ENCODE results near the gene CISD3.
"Not testable (repeated sequence)": the region's sequence is repeated elsewhere in the genome, so short reads cannot be mapped to it uniquely, and the experiment has no call there.

CISD3 gene

DNA sequence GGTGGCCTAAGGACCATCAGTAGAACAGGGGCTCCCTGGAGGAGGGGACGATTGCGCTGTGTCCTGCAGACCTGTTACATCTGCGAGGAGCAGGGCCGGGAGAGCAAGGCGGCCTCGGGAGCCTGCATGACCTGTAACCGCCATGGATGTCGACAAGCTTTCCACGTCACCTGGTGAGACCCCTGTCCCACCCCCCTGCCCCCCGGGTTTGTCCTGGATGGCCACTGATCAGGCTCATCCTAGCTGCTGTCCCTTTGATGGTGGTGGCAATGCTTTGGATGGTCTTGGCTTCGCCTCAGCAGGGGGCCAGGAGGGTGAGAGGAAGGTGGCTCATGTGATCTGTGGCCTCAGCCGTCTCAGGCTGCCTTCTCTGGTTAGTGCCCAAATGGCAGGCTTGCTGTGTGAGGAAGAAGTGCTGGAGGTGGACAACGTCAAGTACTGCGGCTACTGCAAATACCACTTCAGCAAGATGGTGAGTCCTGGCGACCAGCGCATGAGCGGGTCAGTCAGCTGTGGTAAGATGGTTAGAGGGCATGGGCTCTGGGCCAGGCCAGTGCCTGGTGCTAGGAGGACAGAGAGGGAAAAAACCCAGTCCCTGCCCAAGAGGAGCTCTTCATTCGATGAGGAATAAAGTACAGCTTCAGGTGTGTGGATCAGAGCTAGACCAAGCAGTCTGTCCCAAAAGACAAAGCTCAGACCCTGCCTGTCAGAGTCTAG, 20.9 kb upstream of the CISD3 start:
- no peak for DNase-seq

- no peak for DNase-seq
Measured at GRCh38 chr17:38709864-38710603, 20.1 kb upstream of the CISD3 start.

GRCh38 chr17:38710604-38710962, 19.6 kb upstream of the CISD3 start:
- no peak for DNase-seq

- no peak for DNase-seq
Measured at GRCh38 chr17:38710985-38711384, 19.2 kb upstream of the CISD3 start.

DNA sequence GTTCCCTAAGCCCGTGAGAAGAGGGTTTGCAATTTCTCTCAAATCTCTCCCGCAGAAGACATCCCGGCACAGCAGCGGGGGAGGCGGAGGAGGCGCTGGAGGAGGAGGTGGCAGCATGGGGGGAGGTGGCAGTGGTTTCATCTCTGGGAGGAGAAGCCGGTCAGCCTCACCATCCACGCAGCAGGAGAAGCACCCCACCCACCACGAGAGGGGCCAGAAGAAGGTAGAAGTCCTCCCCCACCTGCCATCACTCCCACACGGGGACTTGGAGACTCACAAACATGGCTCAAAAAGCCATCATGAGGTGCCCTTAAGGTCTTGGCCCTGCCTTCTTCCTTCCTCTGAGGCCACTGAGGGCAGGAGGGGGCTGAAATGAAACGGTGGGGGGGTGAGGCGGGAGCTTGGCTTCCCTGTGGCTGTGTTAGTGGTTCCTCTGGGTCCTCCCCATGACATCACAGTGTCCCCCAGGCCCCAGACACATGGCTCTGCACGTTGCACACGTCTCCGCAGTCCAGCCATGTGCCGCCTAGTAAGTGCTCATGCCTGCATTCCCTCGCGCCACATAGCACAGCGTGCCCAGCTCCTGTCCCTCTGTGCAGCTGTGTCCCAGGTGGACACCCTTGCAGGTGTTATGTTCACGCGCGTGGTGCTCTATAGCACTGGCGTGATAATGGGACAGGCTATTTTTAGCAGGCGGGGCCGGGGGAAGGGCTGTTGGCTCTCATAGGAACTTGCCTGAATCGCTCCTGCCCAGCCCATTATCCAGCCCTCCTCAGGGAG, 18.2 kb upstream of the CISD3 start:
- no peak for DNase-seq

DNA sequence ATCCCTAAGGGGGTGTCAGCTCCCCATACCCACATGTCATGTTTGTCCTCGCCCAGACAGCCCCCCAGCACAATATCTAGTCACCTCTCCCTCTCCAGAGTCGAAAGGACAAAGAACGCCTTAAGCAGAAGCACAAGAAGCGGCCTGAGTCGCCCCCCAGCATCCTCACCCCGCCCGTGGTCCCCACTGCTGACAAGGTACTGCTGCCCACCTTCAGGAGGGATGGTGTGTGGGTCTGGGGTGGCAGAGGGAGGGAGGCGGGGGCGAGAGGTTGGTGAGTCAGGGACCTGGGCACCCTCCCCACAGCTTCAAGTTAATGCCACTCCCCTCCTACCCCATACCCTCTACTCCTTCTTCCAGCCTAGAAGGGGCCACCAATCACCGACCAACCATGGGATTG, 17.5 kb upstream of the CISD3 start:
- DNase-seq = no peak

DNA sequence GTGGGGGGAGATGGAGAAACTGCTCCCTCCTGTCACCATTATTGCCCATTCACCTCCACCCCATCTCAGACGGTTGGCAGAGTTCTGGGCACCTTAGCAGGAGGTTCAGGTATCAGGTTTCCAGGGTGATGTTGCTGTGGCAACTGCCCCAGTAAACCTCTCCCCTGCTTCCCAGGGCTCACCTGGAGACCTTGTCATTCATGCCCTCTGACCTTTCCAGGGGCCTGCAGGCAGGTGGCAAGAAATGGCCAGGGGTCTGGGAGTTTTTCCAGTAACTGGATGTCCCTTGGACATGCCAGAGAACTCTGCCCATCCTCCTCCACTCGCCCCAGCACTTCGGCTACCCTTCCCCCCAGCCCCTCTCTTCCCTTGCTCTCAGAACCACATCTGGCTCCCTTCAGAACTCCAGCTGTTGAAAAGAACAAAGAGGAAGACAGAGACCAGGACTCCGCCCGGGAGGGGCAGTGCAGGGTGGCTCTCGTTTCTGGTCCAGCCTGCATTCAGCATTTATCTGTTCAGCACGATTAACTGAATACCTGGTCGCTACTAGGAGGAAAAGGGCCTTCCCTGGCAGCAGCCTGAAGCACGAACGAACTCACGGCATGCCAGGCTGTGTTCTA, 16.6 kb upstream of the CISD3 start:
- DNase-seq = no peak

DNA sequence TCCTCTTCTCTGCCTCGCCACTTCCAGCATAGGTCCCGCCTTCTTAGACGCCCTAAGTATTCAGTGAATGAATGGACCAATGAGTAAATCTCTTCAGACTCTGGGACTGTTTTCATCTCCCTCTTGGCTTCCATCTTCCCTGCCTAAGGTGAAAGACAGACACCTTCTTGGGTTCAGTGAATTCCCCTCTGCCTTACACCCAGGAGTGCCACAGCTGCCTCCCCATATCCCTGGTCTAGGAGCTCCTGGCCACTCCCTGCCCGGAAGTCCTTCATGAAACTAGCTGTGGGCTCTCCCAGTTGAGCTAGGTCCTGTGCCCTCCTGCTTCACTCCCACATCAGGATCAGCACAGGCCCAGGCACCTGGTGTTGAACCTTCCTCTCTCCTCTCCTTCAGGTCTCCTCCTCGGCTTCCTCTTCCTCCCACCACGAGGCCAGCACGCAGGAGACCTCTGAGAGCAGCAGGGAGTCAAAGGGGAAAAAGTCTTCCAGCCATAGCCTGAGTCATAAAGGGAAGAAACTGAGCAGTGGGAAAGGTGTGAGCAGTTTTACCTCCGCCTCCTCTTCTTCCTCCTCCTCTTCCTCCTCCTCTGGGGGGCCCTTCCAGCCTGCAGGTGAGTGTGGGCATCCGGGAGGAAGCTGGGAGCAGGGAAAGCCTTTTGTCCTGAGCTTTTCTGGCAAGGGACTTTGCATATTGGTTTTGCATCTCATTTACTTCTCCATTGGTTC, 14.8 kb upstream of the CISD3 start:
- DNase-seq = no peak

DNA sequence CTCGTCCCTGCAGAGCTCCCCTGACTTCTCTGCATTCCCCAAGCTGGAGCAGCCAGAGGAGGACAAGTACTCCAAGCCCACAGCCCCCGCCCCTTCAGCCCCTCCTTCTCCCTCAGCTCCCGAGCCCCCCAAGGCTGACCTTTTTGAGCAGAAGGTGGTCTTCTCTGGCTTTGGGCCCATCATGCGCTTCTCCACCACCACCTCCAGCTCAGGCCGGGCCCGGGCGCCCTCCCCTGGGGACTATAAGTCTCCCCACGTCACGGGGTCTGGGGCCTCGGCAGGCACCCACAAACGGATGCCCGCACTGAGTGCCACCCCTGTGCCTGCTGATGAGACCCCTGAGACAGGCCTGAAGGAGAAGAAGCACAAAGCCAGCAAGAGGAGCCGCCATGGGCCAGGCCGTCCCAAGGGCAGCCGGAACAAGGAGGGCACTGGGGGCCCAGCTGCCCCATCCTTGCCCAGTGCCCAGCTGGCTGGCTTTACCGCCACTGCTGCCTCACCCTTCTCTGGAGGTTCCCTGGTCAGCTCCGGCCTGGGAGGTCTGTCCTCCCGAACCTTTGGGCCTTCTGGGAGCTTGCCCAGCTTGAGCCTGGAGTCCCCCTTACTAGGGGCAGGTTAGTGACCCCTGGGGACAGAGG, 13.7 kb upstream of the CISD3 start:
- no peak for DNase-seq

- no peak for DNase-seq
Measured at GRCh38 chr17:38717139-38717745, 12.9 kb upstream of the CISD3 start.

- DNase-seq = no peak
Measured at GRCh38 chr17:38719289-38719942, 10.7 kb upstream of the CISD3 start.

DNA sequence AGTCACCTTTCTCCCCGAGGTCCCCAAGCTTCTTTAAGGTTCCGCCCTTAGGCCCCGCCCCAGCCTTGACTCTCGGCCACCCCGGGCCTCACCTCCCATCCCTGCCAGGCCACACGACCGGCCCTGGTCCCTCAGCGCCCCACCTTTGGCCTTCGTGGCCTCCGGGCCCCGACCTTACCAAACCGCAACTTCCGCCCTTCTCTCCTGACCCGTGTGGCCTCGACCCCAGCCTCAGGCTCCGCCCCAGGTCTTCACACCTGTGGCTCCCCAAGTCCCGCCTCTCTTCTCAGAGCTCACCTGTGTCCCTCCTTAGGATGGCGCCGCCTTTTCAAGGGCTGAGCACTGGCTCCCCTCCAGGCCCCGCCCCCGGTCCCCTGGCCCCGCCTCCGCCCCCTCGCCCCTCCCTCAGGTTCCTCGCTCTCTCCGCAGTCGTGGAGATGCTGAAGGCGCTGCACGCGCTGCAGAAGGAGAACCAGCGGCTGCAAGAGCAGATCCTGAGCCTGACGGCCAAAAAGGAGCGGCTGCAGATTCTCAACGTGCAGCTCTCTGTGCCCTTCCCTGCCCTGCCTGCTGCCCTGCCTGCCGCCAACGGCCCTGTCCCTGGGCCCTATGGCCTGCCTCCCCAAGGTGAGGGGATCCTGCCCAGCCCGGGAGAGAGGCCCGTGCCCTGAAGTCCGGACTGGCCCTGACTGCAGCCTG, 10.0 kb upstream of the CISD3 start:
- no peak for DNase-seq

GRCh38 chr17:38720941-38721340, 9.2 kb upstream of the CISD3 start:
- no peak for DNase-seq

- no peak for DNase-seq
Measured at GRCh38 chr17:38721802-38722201, 8.3 kb upstream of the CISD3 start.

DNA sequence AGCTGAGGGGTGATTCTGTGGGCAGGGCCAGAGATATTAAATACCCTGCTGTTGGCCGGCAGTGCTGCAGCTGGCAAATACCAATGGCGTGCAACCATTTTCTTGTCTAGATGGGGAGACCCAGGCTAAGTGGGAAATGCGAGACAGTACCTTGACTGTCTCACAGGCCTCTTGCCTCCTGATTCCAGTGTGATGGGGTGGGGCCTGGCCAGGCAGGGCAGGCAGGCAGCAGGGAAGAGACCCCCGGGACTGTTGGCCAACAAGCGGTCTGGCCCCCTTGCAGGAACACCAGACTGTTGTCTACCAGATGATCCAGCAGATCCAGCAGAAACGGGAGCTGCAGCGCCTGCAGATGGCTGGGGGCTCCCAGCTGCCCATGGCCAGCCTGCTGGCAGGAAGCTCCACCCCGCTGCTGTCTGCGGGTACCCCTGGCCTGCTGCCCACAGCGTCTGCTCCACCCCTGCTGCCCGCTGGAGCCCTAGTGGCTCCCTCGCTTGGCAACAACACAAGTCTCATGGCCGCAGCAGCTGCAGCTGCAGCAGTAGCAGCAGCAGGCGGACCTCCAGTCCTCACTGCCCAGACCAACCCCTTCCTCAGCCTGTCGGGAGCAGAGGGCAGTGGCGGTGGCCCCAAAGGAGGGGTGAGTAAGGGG, 5.7 kb upstream of the CISD3 start:
- peak; percentile 90 for DNase-seq

DNA sequence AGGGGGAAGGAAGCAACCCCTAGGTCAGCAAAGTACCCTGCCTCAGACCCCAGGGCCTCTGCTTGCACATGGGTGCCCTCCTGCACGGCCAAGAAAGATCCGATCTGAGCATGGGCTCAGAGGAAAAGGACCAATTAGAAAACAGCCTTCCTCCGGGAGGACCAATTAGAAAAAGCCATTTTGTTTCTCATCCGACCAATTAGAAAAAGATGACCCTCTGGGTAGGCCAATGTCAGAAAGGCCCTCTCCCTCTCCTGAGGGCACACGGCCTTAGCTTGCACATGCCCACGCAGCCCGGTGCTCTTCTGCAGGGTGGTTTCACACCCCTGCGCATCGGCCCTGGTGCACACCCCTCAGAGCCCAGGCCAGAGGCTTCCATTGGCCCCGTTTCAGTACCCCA, 5.1 kb upstream of the CISD3 start:
- peak; percentile 48 for DNase-seq

- not testable (repeated sequence) for DNase-seq
Measured at GRCh38 chr17:38726145-38726544, 4.0 kb upstream of the CISD3 start.

- no peak for DNase-seq
Measured at GRCh38 chr17:38727736-38728135, 2.4 kb upstream of the CISD3 start.

DNA sequence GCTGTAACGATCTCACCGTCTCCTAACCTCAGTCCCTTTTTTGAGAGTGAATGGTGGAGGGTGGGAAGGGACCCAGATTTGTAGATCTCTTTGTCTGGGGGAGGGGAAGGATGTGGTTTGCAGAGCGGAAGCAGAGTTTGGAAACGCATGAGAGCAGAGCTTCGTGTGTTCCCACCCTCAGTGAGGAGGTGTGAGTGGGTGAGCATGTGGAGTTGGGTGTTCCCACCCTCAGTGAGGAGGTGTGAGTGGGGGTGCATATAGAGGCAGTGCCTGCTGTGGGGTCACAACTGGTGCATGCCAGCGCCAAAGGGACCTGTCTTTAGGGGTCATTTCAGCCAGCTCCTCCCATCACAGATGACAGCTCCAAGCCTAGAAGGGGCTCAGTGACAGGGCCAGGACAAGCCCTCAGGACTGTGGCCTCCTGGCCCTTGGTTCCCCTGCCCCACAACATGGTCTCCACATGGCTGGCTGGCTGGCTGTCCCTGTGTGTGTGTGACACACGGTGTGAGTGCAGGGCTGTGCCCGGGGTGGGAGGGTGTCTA, 1.8 kb upstream of the CISD3 start:
- no peak for DNase-seq
